ENCODE data around the gene OR4N5. TPM values are rescaled to one million over a fixed set of nuclear protein-coding genes. Genes with fewer than 3 reads are reported as not detected.
"Not testable (repeated sequence)": the region's sequence is repeated elsewhere in the genome, so short reads cannot be mapped to it uniquely, and the experiment has no call there.

OR4N5 gene, protein sequence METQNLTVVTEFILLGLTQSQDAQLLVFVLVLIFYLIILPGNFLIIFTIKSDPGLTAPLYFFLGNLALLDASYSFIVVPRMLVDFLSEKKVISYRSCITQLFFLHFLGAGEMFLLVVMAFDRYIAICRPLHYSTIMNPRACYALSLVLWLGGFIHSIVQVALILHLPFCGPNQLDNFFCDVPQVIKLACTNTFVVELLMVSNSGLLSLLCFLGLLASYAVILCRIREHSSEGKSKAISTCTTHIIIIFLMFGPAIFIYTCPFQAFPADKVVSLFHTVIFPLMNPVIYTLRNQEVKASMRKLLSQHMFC
- not detected for total RNA-seq

- DNase-seq: no peak
- H3K36me3 ChIP-seq: no peaks in the 10 kb centered on the region
- H3K4me3 ChIP-seq: no peak within 1 kb of the TSS
- no peaks in the 10 kb centered on the region for H3K9me3 ChIP-seq
- no peaks in the 10 kb centered on the region for H3K27me3 ChIP-seq
- H3K4me1 ChIP-seq: no peaks in the 10 kb centered on the region
- H3K9ac ChIP-seq (ENCODE audit: low read depth in 2 of 2, low read length in 2 of 2): no peak within 1 kb of the TSS
- no peak within 1 kb of the TSS for H3K27ac ChIP-seq
- no peak for TF ChIP-seq CTCF (IDR thresholded peaks at IDR 0.05)
- intact Hi-C loops (cut with DNase I): no loop called here
Measured at GRCh38 chr14:20138520-20138919, at the start of gene OR4N5. TSS of gene OR4N5 (plus strand) at chr14:20138820. CDS start at chr14:20143736, 4,916 bp downstream.

GRCh38 chr14:20092050-20092449 is 46.6 kb upstream of the OR4N5 start:
- Histone ChIP-seq H3K27ac (no peak overlapping the region), H3K4me1 (no peaks in the 10 kb centered on the region), H3K9ac (ENCODE audit: low read depth in 2 of 2, low read length in 2 of 2) (no peak overlapping the region), H3K9me3 (no peaks in the 10 kb centered on the region), H3K4me3 (no peak overlapping the region), H3K36me3 (no peaks in the 10 kb centered on the region), H3K27me3 (no peaks in the 10 kb centered on the region)
- no peak for DNase-seq
- intact Hi-C loops (cut with DNase I): no loop called here
- TF ChIP-seq CTCF (IDR thresholded peaks at IDR 0.05): no peak

DNA sequence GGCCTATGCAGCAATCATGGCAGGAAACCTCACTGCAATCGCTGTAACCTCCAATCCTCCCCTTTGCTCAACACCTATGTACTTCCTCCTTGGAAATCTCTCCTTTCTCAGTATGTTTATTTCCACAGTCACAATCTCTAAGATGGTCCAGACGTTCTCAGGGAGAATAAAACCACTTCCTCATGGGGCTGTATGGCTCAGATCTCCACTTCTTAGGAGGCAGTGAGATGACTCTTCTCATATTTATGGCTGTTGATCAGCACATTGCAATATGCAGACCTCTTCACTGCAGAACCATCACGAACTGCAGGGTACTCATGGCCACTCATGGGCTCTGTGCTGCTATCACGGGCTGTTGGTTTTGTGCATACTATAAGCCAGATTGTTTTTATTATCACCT is 45.2 kb upstream of the OR4N5 start:
- H3K9ac ChIP-seq (ENCODE audit: low read depth in 2 of 2, low read length in 2 of 2): no peak overlapping the region
- H3K9me3 ChIP-seq: no peaks in the 10 kb centered on the region
- TF ChIP-seq CTCF (IDR thresholded peaks at IDR 0.05): no peak
- H3K4me3 ChIP-seq: no peak overlapping the region
- intact Hi-C loops (cut with DNase I): no loop called here
- no peak overlapping the region for H3K27ac ChIP-seq
- H3K36me3 ChIP-seq: no peaks in the 10 kb centered on the region
- DNase-seq: no peak
- H3K27me3 ChIP-seq: no peaks in the 10 kb centered on the region
- no peaks in the 10 kb centered on the region for H3K4me1 ChIP-seq

DNA sequence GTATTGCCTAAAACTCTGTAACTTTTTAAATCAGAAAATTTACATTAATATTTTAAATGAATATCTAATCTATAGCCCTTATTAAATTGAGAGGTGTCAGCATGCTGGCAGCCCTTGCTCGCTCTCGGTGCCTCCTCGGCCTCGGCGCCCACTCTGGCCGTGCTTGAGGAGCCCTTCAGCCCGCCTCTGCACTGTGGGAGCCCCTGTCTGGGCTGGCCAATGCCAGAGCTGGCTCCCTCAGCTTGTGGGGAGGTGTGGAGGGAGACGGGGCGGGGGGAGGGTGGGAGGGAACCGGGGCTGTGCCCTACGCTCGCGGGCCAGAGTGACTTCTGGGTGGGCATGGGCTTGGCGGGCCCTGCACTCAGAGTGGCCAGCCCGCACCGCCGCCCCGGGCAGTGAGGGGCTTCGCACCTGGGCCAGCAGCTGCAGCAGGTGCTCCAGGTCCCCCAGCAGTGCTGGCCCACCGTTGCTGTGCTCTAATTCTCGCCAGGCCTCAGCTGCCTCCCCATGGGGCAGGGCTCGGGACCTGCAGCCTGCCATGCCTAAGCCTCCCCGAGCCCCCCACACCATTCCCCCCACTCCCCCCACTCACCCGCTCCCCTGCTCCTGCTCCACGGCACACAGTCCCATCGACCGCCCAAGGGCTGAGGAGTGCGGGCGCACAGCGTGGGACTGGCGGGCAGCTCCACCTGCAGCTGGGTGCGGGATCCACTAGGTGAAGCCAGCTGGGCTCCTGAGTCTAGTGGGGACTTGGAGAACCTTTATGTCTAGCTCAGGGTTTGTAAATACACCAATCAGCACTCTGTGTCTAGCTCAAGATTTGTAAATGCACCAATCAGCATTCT is 39.5 kb upstream of the OR4N5 start:
- H3K27ac ChIP-seq; DNase-seq; intact Hi-C loops (cut with DNase I); H3K9me3 ChIP-seq; H3K27me3 ChIP-seq; H3K9ac ChIP-seq (ENCODE audit: low read depth in 2 of 2, low read length in 2 of 2); H3K4me1 ChIP-seq; H3K36me3 ChIP-seq; H3K4me3 ChIP-seq: not testable (repeated sequence)

DNA sequence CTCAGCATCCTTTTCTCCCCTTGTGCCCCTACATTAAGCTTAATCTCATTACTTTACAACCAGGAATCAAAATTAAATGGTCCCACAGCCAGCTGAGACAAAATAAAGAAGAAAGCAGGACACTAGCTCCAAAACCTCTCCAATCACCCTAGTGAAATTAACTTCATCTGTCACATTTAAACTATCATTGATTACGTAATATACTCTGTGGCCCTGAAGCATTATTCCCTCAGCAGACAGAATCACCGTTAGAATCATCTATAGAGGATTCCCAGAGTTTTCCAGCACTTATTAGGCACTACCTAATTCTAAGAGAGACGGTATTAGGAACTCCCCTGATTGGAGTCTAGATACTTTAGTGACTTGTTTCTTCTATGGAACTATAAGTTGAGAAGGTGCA is 28.2 kb upstream of the OR4N5 start, which contains the start of gene OR4K17:
OR4K17 (plus strand) TSS at position 302 of the 400 bp plus-strand sequence. CDS start 6,761 bp downstream, outside the sequence.
- TF ChIP-seq CTCF (IDR thresholded peaks at IDR 0.05): no peak
- H3K27ac ChIP-seq: no peak within 1 kb of the TSS
- H3K9me3 ChIP-seq: no peaks in the 10 kb centered on the region
- H3K4me1 ChIP-seq: no peaks in the 10 kb centered on the region
- no peak for DNase-seq
- H3K36me3 ChIP-seq: no peaks in the 10 kb centered on the region
- no peak within 1 kb of the TSS for H3K4me3 ChIP-seq
- no peaks in the 10 kb centered on the region for H3K27me3 ChIP-seq
- no peak within 1 kb of the TSS for H3K9ac ChIP-seq (ENCODE audit: low read depth in 2 of 2, low read length in 2 of 2)
- intact Hi-C loops (cut with DNase I): no loop called here

GRCh38 chr14:20112321-20112720 is 26.3 kb upstream of the OR4N5 start:
- Histone ChIP-seq H3K9ac (ENCODE audit: low read depth in 2 of 2, low read length in 2 of 2) (no peak overlapping the region), H3K27me3 (no peaks in the 10 kb centered on the region), H3K27ac (no peak overlapping the region), H3K4me3 (no peak overlapping the region), H3K36me3 (no peaks in the 10 kb centered on the region), H3K4me1 (no peaks in the 10 kb centered on the region), H3K9me3 (no peaks in the 10 kb centered on the region)
- intact Hi-C loops (cut with DNase I): no loop called here
- TF ChIP-seq CTCF (IDR thresholded peaks at IDR 0.05): no peak
- DNase-seq: no peak
